Measurements from ENCODE around the gene PRX. TPM values are rescaled to one million over a fixed set of nuclear protein-coding genes. Genes with fewer than 3 reads are reported as not detected.
"Not testable (repeated sequence)": the region's sequence is repeated elsewhere in the genome, so short reads cannot be mapped to it uniquely, and the experiment has no call there.

The PRX gene
- polyA plus RNA-seq, 5 donors, result 9.7 to 17.2 (median 11.0) TPM

GRCh38 chr19:40442328-40443130 lies 29.4 kb upstream of the PRX start:
- no peak for DNase-seq

- DNase-seq, result no peak
These were observed 28.6 kb upstream of the PRX start for GRCh38 chr19:40441719-40442253.

GRCh38 chr19:40438284-40438683 lies 25.1 kb upstream of the PRX start:
- no peak for DNase-seq

- peak; percentile 94 to 96 for DNase-seq
These were observed 20.4 kb upstream of the PRX start for GRCh38 chr19:40433391-40434216.

- not testable (repeated sequence) for DNase-seq
These were observed 19.6 kb upstream of the PRX start for GRCh38 chr19:40432760-40433159.

- DNase-seq, result no peak
These were observed 18.5 kb upstream of the PRX start for GRCh38 chr19:40431698-40432097.

GRCh38 chr19:40430242-40430641 lies 17.1 kb upstream of the PRX start:
- not testable (repeated sequence) for DNase-seq

- not testable (repeated sequence) for DNase-seq
These were observed 15.0 kb upstream of the PRX start for GRCh38 chr19:40428197-40428596.

- peak; percentile 99 for DNase-seq
These were observed 12.5 kb upstream of the PRX start, which contains the start of gene SERTAD1 for GRCh38 chr19:40425450-40426287. Gene SERTAD1, minus strand, starts transcription at chr19:40425992. Its CDS starts 2,446 bp downstream, at chr19:40423546.

GRCh38 chr19:40424637-40425449 lies 11.7 kb upstream of the PRX start:
- peak in 1 of 2 donors; percentile 61 for DNase-seq

GRCh38 chr19:40423938-40424337 lies 10.8 kb upstream of the PRX start:
- DNase-seq, result no peak

GRCh38 chr19:40422748-40423566 lies 9.8 kb upstream of the PRX start:
- DNase-seq, result no peak

- no peak for DNase-seq
These were observed 9.0 kb upstream of the PRX start for GRCh38 chr19:40421993-40422747.

GRCh38 chr19:40420766-40421765 lies 7.9 kb upstream of the PRX start:
- DNase-seq, result peak; percentile 96 to 99

- no peak for DNase-seq
These were observed 7.2 kb upstream of the PRX start for GRCh38 chr19:40420451-40420765.

- DNase-seq, result no peak
These were observed 6.6 kb upstream of the PRX start for GRCh38 chr19:40419780-40420179.

- DNase-seq, result no peak
These were observed 6.0 kb upstream of the PRX start for GRCh38 chr19:40419066-40419612.

GRCh38 chr19:40418040-40418439 lies 4.9 kb upstream of the PRX start:
- DNase-seq, result no peak

All from right lung (tissue), 5 donors.